Spleen (tissue), 7 donors: ENCODE measurements around the gene BACE1-AS.

Experiments used
- CTCF ChIP-seq, 11 experiments: fragments of 200-600 bp in 7 of 11; fragments of 450-650 bp in 4 of 11; sonication (generic) in 4 of 11; IDR thresholded peaks in 8 of 11; conservative IDR thresholded peaks in 3 of 11; 1 replicate in 7 of 11; 2 replicates in 4 of 11; pipeline versions ENCODE4 v1.4.0 to v1.8.0; 2016 to 2021; ENCODE audit warnings: antibody characterized with exemption in 11 of 11, inconsistent platforms in 4 of 11, mild to moderate bottlenecking in 1 of 11
- POLR2A ChIP-seq, 3 donors: fragments of 450-650 bp; IDR thresholded peaks; one replicate each; pipeline ENCODE4 v1.5.1; 2017; ENCODE audit warnings: antibody characterized with exemption in 3 of 3, mild to moderate bottlenecking in 1 of 3
- POLR2AphosphoS5 ChIP-seq, 3 donors: sonication (generic); formaldehyde crosslinking; IDR thresholded peaks; one replicate each; pipeline ENCODE4 v1.5.1; 2017; ENCODE audit warnings: antibody characterized with exemption in 3 of 3
- donor health status: DM: no; HTN: no; CAD: no; lungs with moderate emphysema.
- donor health status: DM: no; HTN: no; CAD: no.
- donor health status: DM: no; HTN: no; CAD: no.

DNA sequence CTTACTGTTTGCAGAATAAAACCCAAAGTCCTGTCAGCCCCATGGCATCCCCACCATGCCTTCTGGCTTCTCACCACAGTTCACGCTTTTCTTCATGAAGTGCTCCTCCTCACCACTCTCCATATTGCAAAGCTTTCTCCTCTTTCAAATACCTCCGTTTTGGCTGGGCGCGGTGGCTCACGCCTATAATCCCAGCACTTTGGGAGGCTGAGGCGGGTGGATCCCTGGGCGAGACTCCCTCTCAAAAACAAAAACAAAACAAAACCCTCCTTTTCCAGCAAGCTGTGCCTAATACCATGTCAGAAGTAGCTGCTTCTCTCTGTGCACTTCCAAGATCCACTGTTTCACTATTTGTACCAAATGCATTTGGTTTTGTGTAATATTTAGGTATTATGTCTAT is 18.2 kb downstream of the BACE1-AS start:
- no peak for TF ChIP-seq POLR2AphosphoS5 (IDR thresholded peaks at IDR 0.05)
- no peak for TF ChIP-seq CTCF (IDR thresholded peaks at IDR 0.05 in 8 of 11, conservative IDR thresholded peaks at IDR 0.05 in 3 of 11)
- TF ChIP-seq POLR2A (IDR thresholded peaks at IDR 0.05) = no peak
